K562 (cell line): Measurements from ENCODE around the gene LTBR. TPM values are rescaled to one million over a fixed set of nuclear protein-coding genes. Genes with fewer than 3 reads are reported as not detected.

Source experiments
- BCLAF1 ChIP-seq, 2 experiments: fragments of 450-650 bp in 1 of 2; IDR thresholded peaks; 2 replicates each; pipeline ENCODE4 v1.6.1; 2011 to 2017; ENCODE audit warnings: low read depth in 2 of 2, antibody characterized with exemption in 1 of 2, borderline replicate concordance in 1 of 2, low read length in 1 of 2, mild to moderate bottlenecking in 1 of 2, mixed read lengths in 1 of 2; ENCODE audit not compliant: control insufficient read depth in 1 of 2
- BCOR ChIP-seq: fragments of 450-650 bp; IDR thresholded peaks from 2 replicates; pipeline ENCODE4 v1.6.1; 2016
- EHMT2 ChIP-seq: fragments of 450-650 bp; IDR thresholded peaks from 2 replicates; pipeline ENCODE4 v1.6.1; 2018; ENCODE audit warnings: antibody characterized with exemption
- HDAC1 ChIP-seq, 2 experiments: fragments of 450-650 bp; IDR thresholded peaks; 2 replicates each; pipeline ENCODE4 v1.6.1; 2016 to 2017; ENCODE audit warnings: inconsistent platforms in 1 of 2, mild to moderate bottlenecking in 1 of 2, moderate library complexity in 1 of 2
- KAT2B ChIP-seq: IDR thresholded peaks from one replicate; pipeline ENCODE4 v1.6.1; 2012; ENCODE audit warnings: low read depth, mild to moderate bottlenecking, control low read depth, inconsistent platforms, low read length, moderate library complexity
- MAFK ChIP-seq: IDR thresholded peaks from 2 replicates; pipeline ENCODE4 v1.6.1; 2011; ENCODE audit warnings: low read length, improper control_type of control experiment
- MEF2D ChIP-seq: conservative IDR thresholded peaks from 2 replicates; pipeline ENCODE4 v1.6.1; 2016; ENCODE audit warnings: low read depth, missing genetic modification characterization, missing compliant biosample characterization
- PHB2 ChIP-seq: fragments of 450-650 bp; IDR thresholded peaks from 2 replicates; pipeline ENCODE4 v1.6.1; 2017; ENCODE audit warnings: low read depth
- POLR2AphosphoS5 ChIP-seq: IDR thresholded peaks from 2 replicates; pipeline ENCODE4 v1.6.1; 2011; ENCODE audit warnings: mild to moderate bottlenecking, low read depth, low read length, moderate library complexity; ENCODE audit not compliant: control insufficient read depth, insufficient read depth
- POLR2G ChIP-seq: fragments of 200-400 bp; formaldehyde crosslinking; IDR thresholded peaks from 2 replicates; pipeline ENCODE4 v1.6.1; 2017; ENCODE audit warnings: low read depth, mild to moderate bottlenecking, antibody characterized with exemption, low read length, moderate library complexity
- SMAD1 ChIP-seq: fragments of 150-350 bp; IDR thresholded peaks from 2 replicates; pipeline ENCODE4 v1.6.1; 2014; ENCODE audit warnings: low read length, low read depth; ENCODE audit not compliant: partially characterized antibody
- SPI1 ChIP-seq: IDR thresholded peaks from 2 replicates; pipeline ENCODE4 v1.6.1; 2011; ENCODE audit warnings: low read depth, low read length, control low read depth, borderline replicate concordance
- SRSF1 ChIP-seq: fragments of 200-400 bp; formaldehyde crosslinking; IDR thresholded peaks from 2 replicates; pipeline ENCODE4 v1.6.1; 2017; ENCODE audit warnings: mild to moderate bottlenecking, low read depth, low read length, moderate library complexity
- ZKSCAN1 ChIP-seq: fragments of 150-350 bp; IDR thresholded peaks from 2 replicates; pipeline ENCODE4 v1.6.1; 2016; ENCODE audit warnings: low read depth, low read length
- ZMIZ1 ChIP-seq, 2 experiments: fragments of 150-350 bp in 1 of 2; IDR thresholded peaks; 2 replicates each; pipeline ENCODE4 v1.6.1; 2012 to 2016; ENCODE audit warnings: low read depth in 2 of 2, low read length in 2 of 2, mild to moderate bottlenecking in 1 of 2, moderate library complexity in 1 of 2
- polyA plus RNA-seq, 8 experiments: library from polyadenylated mRNA; depleted of rRNA in 4 of 8; stranded (reverse) in 5 of 8; unstranded in 3 of 8; fragments of >200 nt; fragmentation: Nextera tagmentation in 2 of 8; fragmentation: Illumina TruSeq in 1 of 8; extraction: Ambion mirVana in 2 of 8; extraction: Trizol in 1 of 8; gene quantifications; 2 replicates each; pipeline versions ENCODE4 v1.2.1 to v1.2.3, GENCODE V29; 2011 to 2014; ENCODE audit warnings: inconsistent platforms in 1 of 8, missing spikeins in 1 of 8
- total RNA-seq, 7 experiments: library from RNA; depleted of rRNA in 6 of 7; stranded (reverse); fragments of >200 nt in 6 of 7; fragmentation: Illumina TruSeq in 2 of 7; extraction: Trizol in 2 of 7; gene quantifications; 2 replicates each; pipeline versions ENCODE4 v1.2.1 to v1.2.3, GENCODE V29; 2011 to 2021; ENCODE audit warnings: low replicate concordance in 1 of 7
- TF ChIP-seq, protein P1 (sequence below): fragments of 250-450 bp; sonication (Bioruptor Pico); IDR thresholded peaks from 2 replicates; pipeline ENCODE4 v1.5.0; 2021; ENCODE audit warnings: mild to moderate bottlenecking, moderate library complexity

Gene LTBR
- total and polyA plus RNA-seq, 9 of the 15 experiments (the other 6 are each of a cell fraction or from before 2014, with no cell fraction given) = 0.96 to 69.0 (median 35.3) TPM

DNA sequence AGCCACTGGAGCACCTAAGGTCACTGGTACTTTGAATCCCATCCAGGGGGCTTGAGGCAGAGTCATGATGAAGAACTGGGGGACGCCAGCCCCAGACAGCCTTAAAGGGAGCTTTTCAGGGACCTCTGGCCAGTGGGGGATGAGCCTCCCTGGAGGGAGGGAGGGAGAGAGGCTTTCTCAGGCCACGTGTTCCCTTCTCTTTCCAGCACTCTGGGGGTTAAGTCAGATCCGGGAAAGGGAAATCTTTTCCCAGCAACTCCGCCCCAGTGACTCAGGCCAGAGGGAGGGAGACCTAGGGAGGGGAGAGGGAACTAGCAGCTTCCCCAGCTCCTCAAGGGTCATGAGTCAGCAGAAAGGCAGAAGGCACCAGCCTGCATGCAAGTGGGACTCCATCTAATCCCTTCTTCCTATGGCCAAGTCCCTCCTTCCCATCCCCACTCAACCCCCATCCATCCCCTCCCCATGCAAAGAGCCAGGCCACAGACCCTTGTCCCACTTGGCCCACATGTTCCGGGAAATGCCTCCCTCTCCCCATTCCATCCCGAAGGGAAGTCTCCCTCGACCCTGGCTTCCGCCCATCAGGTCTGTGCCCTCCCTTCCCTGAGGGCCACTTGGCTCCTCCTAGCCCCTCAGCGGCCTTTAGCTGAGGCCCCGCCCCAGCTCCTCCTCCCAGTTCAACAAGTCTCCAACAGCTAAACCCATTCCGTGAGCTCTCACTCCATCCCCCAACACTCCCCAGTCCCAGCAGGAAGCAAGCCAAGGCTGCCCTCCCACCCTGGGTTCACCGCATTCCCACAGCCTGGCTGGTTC lies 47.7 kb upstream of the LTBR start (continued):
- TF ChIP-seq, protein P1, sequence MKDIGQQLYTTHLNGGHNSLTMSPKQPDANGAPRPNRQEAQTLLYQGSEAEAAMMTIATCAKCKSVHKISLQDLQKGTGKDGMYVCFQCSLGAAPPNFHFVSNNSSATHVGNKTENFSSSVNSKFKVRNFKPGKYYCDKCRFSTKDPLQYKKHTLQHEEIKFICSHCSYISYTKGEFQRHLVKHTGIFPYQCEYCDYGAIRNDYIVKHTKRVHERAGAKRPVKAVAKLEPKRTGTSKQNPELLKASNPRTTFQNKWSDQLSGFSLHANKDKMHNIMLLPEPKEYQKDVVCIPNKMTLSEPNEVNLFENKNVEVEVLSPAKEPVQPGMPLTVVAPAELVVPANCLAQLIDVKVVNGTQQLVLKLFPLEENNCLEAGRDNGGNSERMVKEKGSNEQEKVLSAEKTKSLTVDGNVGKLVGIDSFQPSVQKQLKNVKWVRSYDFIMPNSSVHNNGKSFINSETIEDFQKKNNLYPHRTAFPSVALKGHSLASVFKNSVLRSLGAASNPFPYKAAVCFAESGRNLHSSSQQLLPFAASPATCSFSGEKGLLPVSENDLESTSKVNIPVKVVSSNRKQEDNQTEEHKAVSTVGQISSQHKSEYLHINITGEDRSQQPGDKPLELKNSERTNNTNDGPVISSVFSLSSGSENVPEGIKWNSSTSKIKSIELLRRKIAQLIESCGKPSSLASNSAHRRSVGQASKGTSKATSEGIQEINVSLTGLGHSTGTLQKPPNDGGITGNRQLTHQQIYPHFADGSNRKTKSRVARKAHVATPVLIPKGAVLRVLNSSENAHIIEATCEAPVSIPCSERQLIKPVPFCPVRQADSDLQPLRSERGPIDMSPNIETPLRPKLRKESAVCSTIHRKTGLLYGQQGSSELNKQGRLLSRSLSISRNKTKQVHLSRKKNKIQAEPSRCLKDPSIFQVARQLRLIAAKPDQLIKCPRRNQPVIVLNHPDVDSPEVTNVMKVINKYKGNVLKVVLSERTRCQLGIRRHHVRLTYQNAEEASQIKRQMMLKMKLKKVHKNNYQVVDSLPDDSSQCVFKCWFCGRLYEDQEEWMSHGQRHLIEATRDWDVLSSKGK = no peak
- no peak for TF ChIP-seq ZKSCAN1
- TF ChIP-seq POLR2AphosphoS5 = peak; percentile 46
- peak; percentile 98 for TF ChIP-seq MAFK
- TF ChIP-seq POLR2G = peak; percentile 81
- peak in 1 of 2 experiments; percentile 71; a peak in 1 of 4 replicates for TF ChIP-seq HDAC1 (IDR thresholded peaks at IDR 0.05)
- peak; percentile 39; the same call in 1 of the 2 replicates for TF ChIP-seq EHMT2
- no peak for TF ChIP-seq BCLAF1 (IDR thresholded peaks at IDR 0.05; ENCODE audit: borderline replicate concordance in 1 of 2, control insufficient read depth in 1 of 2, low read depth in 2 of 2, low read length in 1 of 2)
- no peak; a peak in 1 of 4 replicates for TF ChIP-seq ZMIZ1 (IDR thresholded peaks at IDR 0.05; ENCODE audit: low read depth in 2 of 2, low read length in 2 of 2)
- TF ChIP-seq SPI1 = peak; percentile 4; the same call in 1 of the 2 replicates
- no peak for TF ChIP-seq KAT2B
- TF ChIP-seq PHB2 = no peak
- no peak for TF ChIP-seq SRSF1
- TF ChIP-seq SMAD1 = peak; percentile 37
- 0 out of 2 replicates have a peak, but pooled peaks have one; percentile 12 for TF ChIP-seq MEF2D
- TF ChIP-seq BCOR = no peak
